Spleen (tissue), 11 donors: ENCODE measurements around the gene NGFR. TPM values are rescaled to one million over a fixed set of nuclear protein-coding genes. Genes with fewer than 3 reads are reported as not detected.

Experiments used
- DNase-seq: peaks from one replicate; pipeline ENCODE4 v3.0.0-alpha.2; 2020
- H3K27ac ChIP-seq, 8 donors: fragments of 200-600 bp; sonication (generic) in 7 of 8; 1 replicate in 4 of 8; 2 replicates in 4 of 8; pipeline versions ENCODE4 v1.5.0 to v1.8.0; 2016 to 2021; ENCODE audit warnings: inconsistent platforms in 4 of 8, mild to moderate bottlenecking in 4 of 8, moderate library complexity in 1 of 8
- H3K27me3 ChIP-seq, 7 donors: fragments of 200-600 bp; sonication (generic) in 6 of 7; replicated peaks in 1 of 7; 1 replicate in 4 of 7; 2 replicates in 3 of 7; pipeline versions ENCODE4 v1.5.0 to v1.8.0; 2016 to 2021; ENCODE audit warnings: inconsistent platforms in 3 of 7, mild to moderate bottlenecking in 1 of 7
- H3K36me3 ChIP-seq, 6 donors: fragments of 200-600 bp; sonication (generic) in 5 of 6; 1 replicate in 4 of 6; 2 replicates in 2 of 6; pipeline versions ENCODE4 v1.5.0 to v1.8.0; 2016 to 2021; ENCODE audit warnings: inconsistent platforms in 2 of 6
- H3K4me1 ChIP-seq, 6 donors: fragments of 200-600 bp; sonication (generic) in 5 of 6; 1 replicate in 3 of 6; 2 replicates in 3 of 6; pipeline versions ENCODE4 v1.5.0 to v1.8.0; 2016 to 2021; ENCODE audit warnings: inconsistent platforms in 3 of 6
- H3K4me3 ChIP-seq, 8 donors: fragments of 200-600 bp; sonication (generic) in 7 of 8; 1 replicate in 4 of 8; 2 replicates in 4 of 8; pipeline versions ENCODE4 v1.5.0 to v1.8.0; 2016 to 2021; ENCODE audit warnings: inconsistent platforms in 4 of 8, mild to moderate bottlenecking in 4 of 8, moderate library complexity in 2 of 8
- H3K9me3 ChIP-seq, 8 donors: fragments of 200-600 bp; sonication (generic) in 7 of 8; 1 replicate in 4 of 8; 2 replicates in 4 of 8; pipeline versions ENCODE4 v1.5.0 to v1.8.0; 2016 to 2021; ENCODE audit warnings: inconsistent platforms in 4 of 8
- CTCF ChIP-seq, 11 experiments: fragments of 200-600 bp in 7 of 11; fragments of 450-650 bp in 4 of 11; sonication (generic) in 4 of 11; IDR thresholded peaks in 8 of 11; conservative IDR thresholded peaks in 3 of 11; 1 replicate in 7 of 11; 2 replicates in 4 of 11; pipeline versions ENCODE4 v1.4.0 to v1.8.0; 2016 to 2021; ENCODE audit warnings: antibody characterized with exemption in 11 of 11, inconsistent platforms in 4 of 11, mild to moderate bottlenecking in 1 of 11
- POLR2A ChIP-seq, 3 donors: fragments of 450-650 bp; IDR thresholded peaks; one replicate each; pipeline ENCODE4 v1.5.1; 2017; ENCODE audit warnings: antibody characterized with exemption in 3 of 3, mild to moderate bottlenecking in 1 of 3
- POLR2AphosphoS5 ChIP-seq, 3 donors: sonication (generic); formaldehyde crosslinking; IDR thresholded peaks; one replicate each; pipeline ENCODE4 v1.5.1; 2017; ENCODE audit warnings: antibody characterized with exemption in 3 of 3
- WGBS, 5 donors: extraction: QIAGEN DNeasy Blood & Tissue Kit in 3 of 5; methylation state at CpG; one replicate each; pipeline versions ENCODE4 v1.1.5 to v1.1.7; 2013 to 2018; 5-methylcytosine and 5-hydroxymethylcytosine counted together
- intact Hi-C: fragments of 100-400 bp; cut with DNase I; formaldehyde crosslinking; loops from one replicate; pipeline ENCODE4 v1.15.0; 2023; ENCODE audit warnings: low total_unique reads
- polyA plus RNA-seq, 3 donors: library from polyadenylated mRNA; stranded (reverse); fragments of 200-250 nt; gene quantifications; one replicate each; pipeline ENCODE4 v1.2.1, GENCODE V29; 2013
- total RNA-seq, 7 donors: library from RNA; depleted of rRNA in 3 of 7; stranded (reverse); fragments of >200 nt in 3 of 7; fragmentation: NEBNext Ultra II Directional in 4 of 7; extraction: Animal tissue kit (Norgen Biotek cat#: 25700) in 4 of 7; gene quantifications; one replicate each; pipeline versions ENCODE4 v1.1.0 to v1.2.1, GENCODE V29; 2016 to 2021
- donor health status: healthy with polysubstance abuse.
- donor health status: DM: no; HTN: no; CAD: no; lungs with moderate emphysema.
- donor health status: DM: no; HTN: no; CAD: no.
- donor health status: Bipolar disorder and iron deficiency.
- donor health status: healthy.
- donor health status: DM: no; HTN: no; CAD: no.
- donor health status: DM: yes; HTN: yes; CAD: no.

Gene NGFR
- total and polyA plus RNA-seq, 10 donors, result 4.1 to 36.8 (median 13.9) TPM

GRCh38 chr17:49553676-49554335, 58.7 kb downstream of the NGFR start:
- peak; percentile 37 for DNase-seq
- intact Hi-C loops, result loop anchor here (10.0 kb wide), 1 partner anchor 59 kb away; the partner anchor contains the start of gene NGFR
- Histone ChIP-seq H3K27ac (no peak overlapping the region), H3K9me3 (no peaks in the 10 kb centered on the region), H3K27me3 (peaks cover 0 to 22% (median 0%) of the 10 kb centered on the region in 7 donors), H3K4me1 (peaks cover 5 to 15% (median 8%) of the 10 kb centered on the region in 6 donors), H3K36me3 (no peaks in the 10 kb centered on the region), H3K4me3 (no peak overlapping the region)
- WGBS, 5 donors, result 49 to 85% (median 72%) methylated on average over 8 of the region's 8 CpGs
- no peak for TF ChIP-seq CTCF (IDR thresholded peaks at IDR 0.05 in 8 of 11, conservative IDR thresholded peaks at IDR 0.05 in 3 of 11)
- no peak for TF ChIP-seq POLR2A (IDR thresholded peaks at IDR 0.05)
- TF ChIP-seq POLR2AphosphoS5 (IDR thresholded peaks at IDR 0.05), result no peak

GRCh38 chr17:49554694-49555494, 59.8 kb downstream of the NGFR start:
- Histone ChIP-seq H3K27ac (no peak overlapping the region), H3K9me3 (no peaks in the 10 kb centered on the region), H3K36me3 (no peaks in the 10 kb centered on the region), H3K4me1 (peaks cover 5 to 15% (median 8%) of the 10 kb centered on the region in 6 donors), H3K4me3 (no peak overlapping the region), H3K27me3 (peaks cover 0 to 22% (median 0%) of the 10 kb centered on the region in 7 donors)
- TF ChIP-seq CTCF (IDR thresholded peaks at IDR 0.05 in 8 of 11, conservative IDR thresholded peaks at IDR 0.05 in 3 of 11), result no peak
- no peak for TF ChIP-seq POLR2A (IDR thresholded peaks at IDR 0.05)
- no peak for TF ChIP-seq POLR2AphosphoS5 (IDR thresholded peaks at IDR 0.05)
- DNase-seq, result peak; percentile 59
- WGBS, 5 donors, result 86 to 95% (median 89%) methylated on average over 3 to 14 of the region's 14 CpGs
- intact Hi-C loops, result loop anchor here (5.0 to 10.0 kb wide), 3 partner anchors 60 to 143 kb away; partner anchors contain the start of genes NGFR and PHB1

- WGBS, 5 donors, result 70 to 81% (median 71%) methylated on average over 19 of the region's 19 CpGs
These were observed 60.6 kb downstream of the NGFR start for GRCh38 chr17:49555495-49556222.

More at GRCh38 chr17:49555495-49556222, 60.6 kb downstream of the NGFR start:
- peaks cover 0 to 22% (median 0%) of the 10 kb centered on the region in 7 donors for H3K27me3 ChIP-seq
- no peak overlapping the region for H3K27ac ChIP-seq
- H3K4me3 ChIP-seq, result peak overlapping the region in 1 of 8 donors; percentile 36
- TF ChIP-seq POLR2A (IDR thresholded peaks at IDR 0.05) (no peak), CTCF (IDR thresholded peaks at IDR 0.05 in 8 of 11, conservative IDR thresholded peaks at IDR 0.05 in 3 of 11) (no peak), POLR2AphosphoS5 (IDR thresholded peaks at IDR 0.05) (no peak)
- no peaks in the 10 kb centered on the region for H3K9me3 ChIP-seq
- peaks cover 5 to 15% (median 8%) of the 10 kb centered on the region in 6 donors for H3K4me1 ChIP-seq
- intact Hi-C loops, result loop anchor here (5.0 to 10.0 kb wide), 3 partner anchors 61 to 143 kb away; partner anchors contain the start of genes NGFR and PHB1
- no peaks in the 10 kb centered on the region for H3K36me3 ChIP-seq
- peak; percentile 39 for DNase-seq
